Type B pancreatic cell (in vitro differentiated cells): ENCODE measurements around the gene APOE. TPM values are rescaled to one million over a fixed set of nuclear protein-coding genes. Genes with fewer than 3 reads are reported as not detected.

Experiments
- DNase-seq: peaks from one replicate; pipeline ENCODE4 v3.0.0; 2021; ENCODE audit warnings: mixed read lengths; ENCODE audit not compliant: unreplicated experiment; ENCODE audit errors: extremely low spot score
- H3K27ac Mint-ChIP-seq: 2 replicates; pipeline ENCODE4 v1.8.0; 2021; ENCODE audit warnings: mild to moderate bottlenecking, mixed read lengths
- H3K27me3 Mint-ChIP-seq: 2 replicates; pipeline ENCODE4 v1.8.0; 2021; ENCODE audit warnings: mixed read lengths
- H3K36me3 Mint-ChIP-seq: 2 replicates; pipeline ENCODE4 v1.8.0; 2021; ENCODE audit warnings: mixed read lengths
- H3K4me1 Mint-ChIP-seq: one replicate; pipeline ENCODE4 v1.8.0; 2021; ENCODE audit warnings: mixed read lengths; ENCODE audit not compliant: unreplicated experiment
- H3K4me3 Mint-ChIP-seq: 2 replicates; pipeline ENCODE4 v1.8.0; 2021; ENCODE audit warnings: mild to moderate bottlenecking, mixed read lengths
- H3K9me3 Mint-ChIP-seq: 2 replicates; pipeline ENCODE4 v1.8.0; 2021; ENCODE audit warnings: mixed read lengths
- CTCF ChIP-seq: fragments of 200-600 bp; sonication (generic); conservative IDR thresholded peaks from 2 replicates; pipeline ENCODE4 v1.5.0; 2021; ENCODE audit warnings: antibody characterized with exemption, mild to moderate bottlenecking
- total RNA-seq: library from RNA; stranded (reverse); gene quantifications from 2 replicates; pipeline ENCODE4 v1.2.1, GENCODE V29; 2021; ENCODE audit warnings: low replicate concordance

The APOE gene
- total RNA-seq, 1 donor from 2014 or later = 168 TPM

- no peak for DNase-seq
- no peak for TF ChIP-seq CTCF
- Mint-ChIP-seq H3K27me3 (no peaks in the 10 kb centered on the region), H3K27ac (no peak overlapping the region), H3K4me1 (peaks cover 24% of the 10 kb centered on the region), H3K36me3 (peaks cover 15% of the 10 kb centered on the region), H3K4me3 (no peak overlapping the region), H3K9me3 (no peaks in the 10 kb centered on the region)
Observed at GRCh38 chr19:44894052-44894400, 11.6 kb upstream of the APOE start.

GRCh38 chr19:44894946-44895345 is 10.7 kb upstream of the APOE start:
- H3K27me3 Mint-ChIP-seq = no peaks in the 10 kb centered on the region
- H3K4me1 Mint-ChIP-seq = peaks cover 22% of the 10 kb centered on the region
- no peak overlapping the region for H3K27ac Mint-ChIP-seq
- DNase-seq = no peak
- TF ChIP-seq CTCF = no peak
- H3K9me3 Mint-ChIP-seq = no peaks in the 10 kb centered on the region
- no peak overlapping the region for H3K4me3 Mint-ChIP-seq
- H3K36me3 Mint-ChIP-seq = peaks cover 14% of the 10 kb centered on the region

- H3K27me3 Mint-ChIP-seq = no peaks in the 10 kb centered on the region
- DNase-seq = no peak
- TF ChIP-seq CTCF = no peak
- no peaks in the 10 kb centered on the region for H3K9me3 Mint-ChIP-seq
- no peak overlapping the region for H3K27ac Mint-ChIP-seq
- peaks cover 5% of the 10 kb centered on the region for H3K36me3 Mint-ChIP-seq
- H3K4me1 Mint-ChIP-seq = peaks cover 4% of the 10 kb centered on the region
- no peak overlapping the region for H3K4me3 Mint-ChIP-seq
Observed at GRCh38 chr19:44897835-44898234, 7.8 kb upstream of the APOE start.

GRCh38 chr19:44900328-44901244 is 5.0 kb upstream of the APOE start:
- no peaks in the 10 kb centered on the region for H3K36me3 Mint-ChIP-seq
- no peaks in the 10 kb centered on the region for H3K27me3 Mint-ChIP-seq
- DNase-seq = no peak
- no peak overlapping the region for H3K27ac Mint-ChIP-seq
- no peaks in the 10 kb centered on the region for H3K9me3 Mint-ChIP-seq
- no peaks in the 10 kb centered on the region for H3K4me1 Mint-ChIP-seq
- no peak for TF ChIP-seq CTCF
- no peak overlapping the region for H3K4me3 Mint-ChIP-seq

GRCh38 chr19:44903216-44903601 is 2.4 kb upstream of the APOE start:
- H3K4me3 Mint-ChIP-seq = no peak overlapping the region
- H3K9me3 Mint-ChIP-seq = no peaks in the 10 kb centered on the region
- no peaks in the 10 kb centered on the region for H3K36me3 Mint-ChIP-seq
- no peak for DNase-seq
- no peak for TF ChIP-seq CTCF
- no peaks in the 10 kb centered on the region for H3K27me3 Mint-ChIP-seq
- peaks cover 7% of the 10 kb centered on the region for H3K4me1 Mint-ChIP-seq
- H3K27ac Mint-ChIP-seq = peak overlapping the region; percentile 61
